ENCODE results near the gene GLS2.

DNA sequence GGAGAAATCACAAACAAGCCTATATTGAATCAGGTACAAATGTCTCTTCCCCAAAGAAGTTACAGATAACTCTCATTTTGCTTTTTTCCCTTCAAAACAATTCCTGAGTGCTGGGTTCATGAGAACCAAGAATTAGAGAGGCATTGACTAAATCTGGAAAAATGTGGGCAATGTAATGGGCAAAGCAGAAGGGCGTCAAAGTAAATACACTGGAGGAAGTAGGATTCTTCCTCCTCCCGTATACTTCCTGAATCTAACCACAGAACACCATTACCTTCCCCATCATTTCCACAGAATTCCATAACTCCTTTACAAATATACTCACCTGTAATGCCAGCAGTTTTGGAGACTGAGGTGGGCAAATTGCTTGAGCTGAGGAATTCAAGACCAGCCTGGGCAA is 30.6 kb upstream of the GLS2 start:
- TF ChIP-seq, protein P1, sequence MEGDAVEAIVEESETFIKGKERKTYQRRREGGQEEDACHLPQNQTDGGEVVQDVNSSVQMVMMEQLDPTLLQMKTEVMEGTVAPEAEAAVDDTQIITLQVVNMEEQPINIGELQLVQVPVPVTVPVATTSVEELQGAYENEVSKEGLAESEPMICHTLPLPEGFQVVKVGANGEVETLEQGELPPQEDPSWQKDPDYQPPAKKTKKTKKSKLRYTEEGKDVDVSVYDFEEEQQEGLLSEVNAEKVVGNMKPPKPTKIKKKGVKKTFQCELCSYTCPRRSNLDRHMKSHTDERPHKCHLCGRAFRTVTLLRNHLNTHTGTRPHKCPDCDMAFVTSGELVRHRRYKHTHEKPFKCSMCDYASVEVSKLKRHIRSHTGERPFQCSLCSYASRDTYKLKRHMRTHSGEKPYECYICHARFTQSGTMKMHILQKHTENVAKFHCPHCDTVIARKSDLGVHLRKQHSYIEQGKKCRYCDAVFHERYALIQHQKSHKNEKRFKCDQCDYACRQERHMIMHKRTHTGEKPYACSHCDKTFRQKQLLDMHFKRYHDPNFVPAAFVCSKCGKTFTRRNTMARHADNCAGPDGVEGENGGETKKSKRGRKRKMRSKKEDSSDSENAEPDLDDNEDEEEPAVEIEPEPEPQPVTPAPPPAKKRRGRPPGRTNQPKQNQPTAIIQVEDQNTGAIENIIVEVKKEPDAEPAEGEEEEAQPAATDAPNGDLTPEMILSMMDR (IDR thresholded peaks at IDR 0.05; ENCODE audit: low read depth, low read length, missing input control) = no peak
- no peak for TF ChIP-seq NR2F2 (IDR thresholded peaks at IDR 0.05)
- TF ChIP-seq, protein P2, sequence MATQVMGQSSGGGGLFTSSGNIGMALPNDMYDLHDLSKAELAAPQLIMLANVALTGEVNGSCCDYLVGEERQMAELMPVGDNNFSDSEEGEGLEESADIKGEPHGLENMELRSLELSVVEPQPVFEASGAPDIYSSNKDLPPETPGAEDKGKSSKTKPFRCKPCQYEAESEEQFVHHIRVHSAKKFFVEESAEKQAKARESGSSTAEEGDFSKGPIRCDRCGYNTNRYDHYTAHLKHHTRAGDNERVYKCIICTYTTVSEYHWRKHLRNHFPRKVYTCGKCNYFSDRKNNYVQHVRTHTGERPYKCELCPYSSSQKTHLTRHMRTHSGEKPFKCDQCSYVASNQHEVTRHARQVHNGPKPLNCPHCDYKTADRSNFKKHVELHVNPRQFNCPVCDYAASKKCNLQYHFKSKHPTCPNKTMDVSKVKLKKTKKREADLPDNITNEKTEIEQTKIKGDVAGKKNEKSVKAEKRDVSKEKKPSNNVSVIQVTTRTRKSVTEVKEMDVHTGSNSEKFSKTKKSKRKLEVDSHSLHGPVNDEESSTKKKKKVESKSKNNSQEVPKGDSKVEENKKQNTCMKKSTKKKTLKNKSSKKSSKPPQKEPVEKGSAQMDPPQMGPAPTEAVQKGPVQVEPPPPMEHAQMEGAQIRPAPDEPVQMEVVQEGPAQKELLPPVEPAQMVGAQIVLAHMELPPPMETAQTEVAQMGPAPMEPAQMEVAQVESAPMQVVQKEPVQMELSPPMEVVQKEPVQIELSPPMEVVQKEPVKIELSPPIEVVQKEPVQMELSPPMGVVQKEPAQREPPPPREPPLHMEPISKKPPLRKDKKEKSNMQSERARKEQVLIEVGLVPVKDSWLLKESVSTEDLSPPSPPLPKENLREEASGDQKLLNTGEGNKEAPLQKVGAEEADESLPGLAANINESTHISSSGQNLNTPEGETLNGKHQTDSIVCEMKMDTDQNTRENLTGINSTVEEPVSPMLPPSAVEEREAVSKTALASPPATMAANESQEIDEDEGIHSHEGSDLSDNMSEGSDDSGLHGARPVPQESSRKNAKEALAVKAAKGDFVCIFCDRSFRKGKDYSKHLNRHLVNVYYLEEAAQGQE (IDR thresholded peaks at IDR 0.05) = no peak
- TF ChIP-seq GABPA (IDR thresholded peaks at IDR 0.05 in 1 of 2, conservative IDR thresholded peaks at IDR 0.05 in 1 of 2) = no peak
- no peak for TF ChIP-seq RAD21 (IDR thresholded peaks at IDR 0.05)
- no peak for TF ChIP-seq TAF1 (conservative IDR thresholded peaks at IDR 0.05)
- TF ChIP-seq JUND (IDR thresholded peaks at IDR 0.05) = no peak

All from liver (tissue), 3 donors.